Cardiac fibroblast (primary cell): ENCODE measurements around the gene DLX4.
A peak's percentile ranks its signal among the peaks of the same experiment; 100 is the strongest.

ENCODE experiments used
- DNase-seq, 2 donors: peaks; one replicate each; pipeline versions ENCODE4 v3.0.0 to v3.0.0-alpha.2; 2010; ENCODE audit warnings: low read depth in 2 of 2
- H3K4me3 ChIP-seq, 2 donors: replicated peaks in 1 of 2; 1 replicate in 1 of 2; 2 replicates in 1 of 2; pipeline ENCODE4 v1.5.1; 2011; ENCODE audit warnings: low read depth in 2 of 2, low read length in 2 of 2, mild to moderate bottlenecking in 2 of 2, moderate library complexity in 1 of 2
- TF ChIP-seq, protein P1 (sequence below): IDR thresholded peaks from one replicate; pipeline ENCODE4 v1.5.1; 2011; ENCODE audit warnings: low read depth, mild to moderate bottlenecking, low read length, inconsistent platforms

DLX4 gene

DNA sequence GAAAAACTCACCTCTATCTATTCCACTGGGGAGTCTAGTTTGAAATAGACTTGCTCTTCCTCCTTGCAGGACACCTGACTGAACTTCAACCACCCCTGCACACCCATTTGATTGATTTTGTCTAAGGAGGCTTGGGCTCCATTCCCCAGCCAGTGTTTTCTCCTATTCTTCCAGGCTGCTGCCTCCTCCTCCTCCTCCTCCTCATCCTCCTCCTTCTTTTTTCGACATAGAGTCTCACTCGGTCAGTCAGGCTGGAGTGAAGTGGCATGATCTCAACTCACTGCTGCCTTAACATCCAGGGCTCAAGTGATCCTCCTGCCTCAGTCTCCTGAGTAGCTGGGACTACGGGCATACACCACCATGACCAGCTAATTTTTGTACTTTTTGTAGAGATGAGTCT lies 1.8 kb upstream of the DLX4 start:
- no peak overlapping the region for H3K4me3 ChIP-seq
- DNase-seq, result no peak
- TF ChIP-seq, protein P1, sequence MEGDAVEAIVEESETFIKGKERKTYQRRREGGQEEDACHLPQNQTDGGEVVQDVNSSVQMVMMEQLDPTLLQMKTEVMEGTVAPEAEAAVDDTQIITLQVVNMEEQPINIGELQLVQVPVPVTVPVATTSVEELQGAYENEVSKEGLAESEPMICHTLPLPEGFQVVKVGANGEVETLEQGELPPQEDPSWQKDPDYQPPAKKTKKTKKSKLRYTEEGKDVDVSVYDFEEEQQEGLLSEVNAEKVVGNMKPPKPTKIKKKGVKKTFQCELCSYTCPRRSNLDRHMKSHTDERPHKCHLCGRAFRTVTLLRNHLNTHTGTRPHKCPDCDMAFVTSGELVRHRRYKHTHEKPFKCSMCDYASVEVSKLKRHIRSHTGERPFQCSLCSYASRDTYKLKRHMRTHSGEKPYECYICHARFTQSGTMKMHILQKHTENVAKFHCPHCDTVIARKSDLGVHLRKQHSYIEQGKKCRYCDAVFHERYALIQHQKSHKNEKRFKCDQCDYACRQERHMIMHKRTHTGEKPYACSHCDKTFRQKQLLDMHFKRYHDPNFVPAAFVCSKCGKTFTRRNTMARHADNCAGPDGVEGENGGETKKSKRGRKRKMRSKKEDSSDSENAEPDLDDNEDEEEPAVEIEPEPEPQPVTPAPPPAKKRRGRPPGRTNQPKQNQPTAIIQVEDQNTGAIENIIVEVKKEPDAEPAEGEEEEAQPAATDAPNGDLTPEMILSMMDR, result no peak

DNA sequence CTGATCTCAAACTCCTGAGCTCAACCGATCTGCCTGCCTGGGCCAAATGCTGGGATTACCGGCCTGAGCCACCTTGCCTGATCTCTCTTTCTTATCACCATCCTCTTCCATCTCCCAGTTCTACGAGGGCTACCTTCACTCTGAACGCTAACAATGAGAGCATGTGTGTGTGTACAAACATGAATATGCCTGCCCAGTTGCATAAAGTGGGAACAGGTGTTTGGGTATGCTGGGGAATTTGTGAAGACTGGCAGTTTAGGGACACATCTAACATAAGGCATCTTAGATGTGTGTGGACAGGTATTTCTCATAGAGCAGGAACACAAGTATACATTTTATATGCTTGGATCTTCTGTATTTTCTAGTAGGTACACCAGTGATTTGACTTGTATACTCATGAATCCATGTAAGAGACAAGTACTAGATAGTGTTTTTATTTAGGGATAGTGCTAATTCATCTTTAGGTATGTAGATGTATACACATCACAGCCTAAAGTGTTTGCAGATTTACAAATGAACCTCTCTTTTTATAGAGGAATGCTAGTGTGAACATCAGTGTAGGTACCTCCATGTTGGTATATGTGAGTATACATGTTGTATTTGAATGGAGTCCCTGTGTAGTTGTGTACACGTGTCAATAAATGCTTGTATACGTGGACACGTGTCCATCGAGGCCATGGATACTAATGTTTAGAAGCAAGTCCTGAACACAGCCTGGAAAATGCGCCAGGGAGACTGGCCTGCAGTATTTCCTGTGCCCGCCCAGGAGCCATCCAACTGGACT lies 1.2 kb upstream of the DLX4 start:
- TF ChIP-seq, protein P1, result no peak
- no peak for DNase-seq
- peak overlapping the region; percentile 31 to 40 for H3K4me3 ChIP-seq

DNA sequence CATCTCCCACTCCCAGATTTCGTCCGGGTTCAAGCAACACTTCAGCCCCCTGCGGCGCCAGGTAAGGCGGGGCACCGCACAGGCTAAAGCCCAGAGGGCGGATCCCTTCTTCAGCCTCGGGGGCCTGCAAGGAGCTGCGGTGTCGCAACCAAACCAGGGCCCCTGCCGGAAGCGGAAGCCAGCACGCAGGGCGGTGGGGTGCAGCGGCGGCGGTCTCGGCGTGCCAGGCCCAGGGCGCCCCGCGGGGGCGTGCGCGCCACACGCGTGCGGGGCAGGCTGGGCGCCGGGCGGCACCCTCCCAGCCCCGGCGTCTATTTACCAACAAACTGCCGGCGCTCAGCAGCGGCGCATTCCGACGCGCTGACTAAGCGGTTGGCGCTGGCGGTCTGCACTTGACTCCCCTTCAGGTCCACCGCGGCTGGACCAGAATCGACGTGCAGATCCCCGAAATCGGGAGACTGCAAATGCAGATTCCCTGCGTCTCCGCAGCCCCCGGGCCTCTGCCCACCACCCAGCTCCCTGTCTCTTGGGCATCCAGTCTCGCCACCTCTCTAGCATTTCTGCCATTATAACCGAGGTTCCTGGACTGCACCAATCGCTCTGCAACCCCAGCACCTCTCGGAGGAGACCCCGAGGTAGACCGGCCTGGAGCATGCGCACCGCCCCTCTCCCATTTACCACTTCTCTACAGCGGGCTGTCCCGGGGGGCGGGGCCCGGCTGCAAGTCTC lies 421 bp upstream of the DLX4 start:
- DNase-seq, result peak; percentile 73 to 79
- TF ChIP-seq, protein P1, result no peak
- H3K4me3 ChIP-seq, result peak overlapping the region; percentile 31 to 40

DNA sequence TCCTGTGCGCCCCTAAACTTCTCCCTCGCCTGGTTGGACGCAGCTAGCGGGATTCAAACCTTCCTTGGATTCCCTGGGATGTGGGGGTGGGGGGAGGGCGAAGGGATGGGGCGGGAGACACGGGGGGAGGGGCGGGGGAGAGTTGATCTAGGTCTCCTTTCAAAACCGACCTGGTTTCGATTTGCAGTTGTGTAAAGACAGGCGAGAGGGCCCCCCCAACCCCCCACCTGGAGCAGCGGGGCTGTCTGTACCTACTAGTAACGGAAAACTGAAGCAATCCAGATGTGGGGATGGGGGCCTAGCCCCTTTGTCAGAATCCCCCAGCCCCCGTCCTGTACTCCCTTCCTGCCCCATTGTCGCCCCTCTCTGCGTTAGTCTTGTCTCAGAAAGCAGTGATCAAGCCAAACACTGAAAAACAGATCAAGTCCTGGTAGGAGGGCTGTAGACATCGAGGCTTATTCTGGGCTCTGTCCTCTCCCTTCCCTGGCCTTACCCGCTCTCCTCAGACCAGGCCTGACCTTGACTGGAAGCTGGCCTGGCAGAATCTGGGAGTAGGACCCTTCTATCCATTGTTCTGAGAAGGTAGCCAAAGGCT lies 902 bp downstream of the DLX4 start:
- H3K4me3 ChIP-seq, result no peak overlapping the region
- TF ChIP-seq, protein P1, result no peak

DNA sequence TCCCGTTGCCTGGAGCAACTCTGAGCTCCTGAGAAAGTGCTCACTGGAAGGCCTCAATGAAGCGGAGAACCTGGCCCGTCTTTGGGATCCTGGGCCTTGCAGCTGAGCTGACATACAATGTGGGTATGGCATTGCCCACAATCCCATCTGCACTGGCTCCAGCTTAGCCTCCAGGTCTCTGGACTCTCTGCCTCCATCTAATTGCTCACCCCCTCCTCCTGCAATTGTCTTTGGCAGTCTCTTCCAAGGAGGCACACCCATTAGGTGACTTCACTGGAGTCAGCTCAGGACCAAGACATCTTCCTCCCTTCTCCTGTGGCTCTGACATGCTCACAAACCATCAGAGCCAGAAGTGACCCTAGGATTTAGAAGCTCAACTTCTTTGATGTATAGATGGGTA lies 1.5 kb downstream of the DLX4 start:
- no peak overlapping the region for H3K4me3 ChIP-seq
- DNase-seq, result no peak
- TF ChIP-seq, protein P1, result no peak

More for the DNA sequence above, 902 bp downstream of the DLX4 start:
- no peak for DNase-seq

DNA sequence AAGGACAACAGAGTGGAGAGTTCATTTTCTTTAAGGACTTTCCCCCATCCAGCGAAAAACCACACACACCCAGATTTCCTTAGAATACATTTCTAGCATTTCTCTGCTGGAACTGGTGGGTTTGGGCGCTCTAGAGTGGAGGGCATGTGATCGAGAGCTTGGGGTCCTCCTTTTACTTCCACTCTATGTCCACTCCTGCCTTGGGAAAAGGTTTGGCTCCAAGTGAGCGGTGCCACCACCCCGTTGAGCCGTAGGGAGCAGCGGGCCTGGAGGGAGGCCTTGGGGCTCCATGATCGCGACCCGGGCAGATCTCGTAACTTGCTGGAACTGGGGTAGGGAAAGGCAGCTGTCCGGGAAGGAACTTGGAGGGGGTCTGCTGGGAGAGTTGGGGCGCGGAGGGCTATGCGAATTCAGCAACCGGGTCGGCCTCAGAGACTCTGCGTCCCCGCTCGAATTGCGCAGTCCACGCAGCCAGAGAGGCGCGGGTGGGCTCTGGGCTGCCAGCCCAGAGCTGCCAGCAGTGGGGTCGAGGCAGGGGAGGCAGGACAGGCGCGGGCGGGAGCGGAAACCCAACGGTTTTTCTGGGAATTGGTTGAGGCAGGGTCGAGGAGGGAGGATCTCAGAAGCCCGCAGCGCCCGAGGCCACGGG lies 2.3 kb downstream of the DLX4 start:
- no peak for DNase-seq
- TF ChIP-seq, protein P1, result no peak
- no peak overlapping the region for H3K4me3 ChIP-seq
